Gastrocnemius medialis (tissue), 4 donors: ENCODE results near the gene PTPN3. TPM values are rescaled to one million over a fixed set of nuclear protein-coding genes. Genes with fewer than 3 reads are reported as not detected.

Experiments used
- ATAC-seq, 2 donors: fragments of 150-250 bp; one replicate each; pipeline ENCODE4 v1.9.1; 2016
- DNase-seq, 2 donors: peaks; one replicate each; pipeline ENCODE4 v3.0.0-alpha.2; 2019
- H3K27ac ChIP-seq, 4 donors: fragments of 200-600 bp; sonication (generic); 1 replicate in 1 of 4; 2 replicates in 3 of 4; pipeline ENCODE4 v1.5.1; 2016 to 2018; ENCODE audit warnings: mild to moderate bottlenecking in 2 of 4, moderate library complexity in 1 of 4
- H3K27me3 ChIP-seq, 3 donors: fragments of 200-600 bp; sonication (generic) in 2 of 3; 1 replicate in 1 of 3; 2 replicates in 2 of 3; pipeline versions ENCODE4 v1.5.1 to v1.6.0; 2016 to 2019; ENCODE audit warnings: mild to moderate bottlenecking in 1 of 3, moderate library complexity in 1 of 3
- H3K36me3 ChIP-seq, 2 donors: fragments of 200-600 bp; sonication (generic) in 1 of 2; one replicate each; pipeline ENCODE4 v1.5.1; 2017 to 2018
- H3K4me1 ChIP-seq, 2 donors: fragments of 200-600 bp; sonication (generic) in 1 of 2; one replicate each; pipeline ENCODE4 v1.5.1; 2016 to 2017; ENCODE audit warnings: mild to moderate bottlenecking in 2 of 2
- H3K4me3 ChIP-seq, 4 donors: fragments of 200-600 bp; sonication (generic) in 3 of 4; 1 replicate in 1 of 4; 2 replicates in 3 of 4; pipeline ENCODE4 v1.5.1; 2016 to 2019; ENCODE audit warnings: mild to moderate bottlenecking in 2 of 4
- H3K9me3 ChIP-seq, 3 donors: fragments of 200-600 bp; sonication (generic) in 2 of 3; 1 replicate in 1 of 3; 2 replicates in 2 of 3; pipeline ENCODE4 v1.5.1; 2016 to 2019
- POLR2A ChIP-seq, 2 donors: fragments of 450-650 bp; IDR thresholded peaks; one replicate each; pipeline ENCODE4 v1.6.1; 2017; ENCODE audit warnings: antibody characterized with exemption in 2 of 2, mild to moderate bottlenecking in 2 of 2, moderate library complexity in 2 of 2
- in situ Hi-C, 4 donors: fragments of 200-750 bp; cut with MboI; loops; one replicate each; pipeline versions ENCODE4 v1.15.0 to v1.8.0; 2017; ENCODE audit warnings: low sequenced_read_pairs in 4 of 4
- intact Hi-C: fragments of 100-400 bp; cut with DNase I; formaldehyde crosslinking; loops from one replicate; pipeline ENCODE4 v1.15.1; 2023; ENCODE audit warnings: low total_unique reads
- total RNA-seq, 4 donors: library from RNA; depleted of rRNA; stranded (reverse); fragments of >200 nt; gene quantifications; one replicate each; pipeline versions ENCODE4 v1.1.0 to v1.2.3, GENCODE V29; 2016
- TF ChIP-seq, protein P1 (sequence below), 5 experiments: fragments of 450-650 bp in 3 of 5; fragments of 200-600 bp in 2 of 5; sonication (generic) in 2 of 5; IDR thresholded peaks in 4 of 5; conservative IDR thresholded peaks in 1 of 5; 1 replicate in 4 of 5; 2 replicates in 1 of 5; pipeline ENCODE4 v1.5.1; 2016 to 2019; ENCODE audit warnings: antibody characterized with exemption in 5 of 5, mild to moderate bottlenecking in 3 of 5, moderate library complexity in 3 of 5

The PTPN3 gene
- total RNA-seq, 4 donors from 2014 or later: 15.6 to 305 (median 82.2) TPM

DNA sequence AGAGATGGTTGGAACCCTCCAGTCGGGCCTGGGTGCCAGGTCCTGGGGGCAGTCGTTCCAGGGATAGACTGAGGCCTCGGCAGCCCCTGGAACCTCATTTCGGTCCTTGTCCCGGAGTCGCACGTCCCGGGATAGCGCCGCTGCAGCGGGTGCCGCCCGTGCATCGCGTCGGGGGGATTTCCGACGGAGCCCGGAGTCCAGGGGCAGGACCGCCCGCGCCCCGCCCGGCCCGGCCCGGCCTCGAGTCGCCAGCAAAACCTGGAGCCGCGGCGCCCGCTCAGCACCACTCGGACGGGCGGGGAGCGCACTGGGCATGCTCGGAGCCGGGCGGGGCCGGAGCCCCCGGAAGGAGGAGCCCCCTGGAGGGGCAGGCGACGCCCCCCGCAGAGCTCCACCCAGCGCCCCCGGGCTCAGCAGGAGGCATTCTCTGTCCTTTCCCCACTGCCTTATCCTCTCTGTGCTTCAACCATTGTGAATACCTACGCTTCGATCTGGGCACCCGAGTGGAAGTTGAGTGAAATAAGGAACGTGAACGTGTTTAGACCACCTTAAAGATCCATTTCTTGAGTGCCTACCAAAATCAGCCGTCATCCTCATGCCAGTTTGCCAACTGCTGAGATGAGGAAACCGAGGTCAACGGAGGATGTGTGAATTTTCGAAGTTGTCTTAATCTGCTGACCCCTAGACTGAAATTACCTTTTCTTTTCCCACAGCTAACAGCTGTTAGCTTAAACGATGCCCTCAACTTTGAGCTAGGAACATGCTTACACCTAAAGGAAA lies 1.7 kb upstream of the PTPN3 start:
- Histone ChIP-seq H3K4me1 (peaks cover 8 to 23% of the 10 kb centered on the region in 2 donors), H3K4me3 (peak overlapping the region; percentile 45 to 48 (median 46)), H3K36me3 (no peaks in the 10 kb centered on the region), H3K27me3 (peaks cover 0 to 2% (median 0%) of the 10 kb centered on the region in 3 donors), H3K9me3 (no peaks in the 10 kb centered on the region), H3K27ac (peak overlapping the region; percentile 33 to 81 (median 72))
- DNase-seq (peak; percentile 26 to 41), ATAC-seq (peak; percentile 20 to 40)
- intact Hi-C loops: no loop called here
- in situ Hi-C loops: no loop called here
- peak in 1 of 2 donors; percentile 37 for TF ChIP-seq POLR2A (IDR thresholded peaks at IDR 0.05)
- TF ChIP-seq, protein P1, sequence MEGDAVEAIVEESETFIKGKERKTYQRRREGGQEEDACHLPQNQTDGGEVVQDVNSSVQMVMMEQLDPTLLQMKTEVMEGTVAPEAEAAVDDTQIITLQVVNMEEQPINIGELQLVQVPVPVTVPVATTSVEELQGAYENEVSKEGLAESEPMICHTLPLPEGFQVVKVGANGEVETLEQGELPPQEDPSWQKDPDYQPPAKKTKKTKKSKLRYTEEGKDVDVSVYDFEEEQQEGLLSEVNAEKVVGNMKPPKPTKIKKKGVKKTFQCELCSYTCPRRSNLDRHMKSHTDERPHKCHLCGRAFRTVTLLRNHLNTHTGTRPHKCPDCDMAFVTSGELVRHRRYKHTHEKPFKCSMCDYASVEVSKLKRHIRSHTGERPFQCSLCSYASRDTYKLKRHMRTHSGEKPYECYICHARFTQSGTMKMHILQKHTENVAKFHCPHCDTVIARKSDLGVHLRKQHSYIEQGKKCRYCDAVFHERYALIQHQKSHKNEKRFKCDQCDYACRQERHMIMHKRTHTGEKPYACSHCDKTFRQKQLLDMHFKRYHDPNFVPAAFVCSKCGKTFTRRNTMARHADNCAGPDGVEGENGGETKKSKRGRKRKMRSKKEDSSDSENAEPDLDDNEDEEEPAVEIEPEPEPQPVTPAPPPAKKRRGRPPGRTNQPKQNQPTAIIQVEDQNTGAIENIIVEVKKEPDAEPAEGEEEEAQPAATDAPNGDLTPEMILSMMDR (IDR thresholded peaks at IDR 0.05 in 4 of 5, conservative IDR thresholded peaks at IDR 0.05 in 1 of 5): no peak

DNA sequence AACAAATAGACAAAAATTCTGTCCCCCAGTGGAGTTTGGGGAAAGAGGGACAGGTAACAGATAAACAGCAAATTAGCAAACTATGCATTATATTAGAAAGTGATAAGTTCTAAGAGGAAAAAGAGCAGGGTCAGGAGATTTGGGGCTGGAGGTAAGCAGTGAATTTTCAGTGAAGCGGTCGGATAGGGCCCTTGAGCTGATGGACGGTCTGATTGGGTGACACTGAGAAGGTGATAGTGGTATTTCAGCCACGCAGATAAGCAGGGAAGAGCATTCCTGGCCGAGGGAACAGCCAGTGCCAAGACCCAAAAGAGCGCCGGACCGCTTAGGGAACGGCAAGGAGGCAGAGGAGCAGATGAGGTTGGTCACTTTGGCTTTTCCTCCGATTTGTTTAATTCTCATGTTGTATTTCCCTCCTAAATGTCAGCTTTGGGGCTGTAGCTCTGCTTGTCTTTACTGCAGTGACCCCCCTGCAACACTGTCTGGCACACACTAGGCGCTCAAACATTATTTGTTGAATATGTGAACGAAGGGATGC lies 1.1 kb upstream of the PTPN3 start:
- peaks cover 8 to 23% of the 10 kb centered on the region in 2 donors for H3K4me1 ChIP-seq
- no peak for ATAC-seq
- TF ChIP-seq, protein P1 (IDR thresholded peaks at IDR 0.05 in 4 of 5, conservative IDR thresholded peaks at IDR 0.05 in 1 of 5): no peak
- TF ChIP-seq POLR2A (IDR thresholded peaks at IDR 0.05): no peak
- peaks cover 0 to 2% (median 0%) of the 10 kb centered on the region in 3 donors for H3K27me3 ChIP-seq
- no peak for DNase-seq
- no peaks in the 10 kb centered on the region for H3K36me3 ChIP-seq
- in situ Hi-C loops: no loop called here
- no peaks in the 10 kb centered on the region for H3K9me3 ChIP-seq
- H3K4me3 ChIP-seq: peak overlapping the region; percentile 45 to 48 (median 46)
- intact Hi-C loops: no loop called here
- peak overlapping the region in 3 of 4 donors; percentile 71 to 81 (median 72) for H3K27ac ChIP-seq

GRCh38 chr9:109497226-109498153 lies 617 bp downstream of the PTPN3 start:
- H3K4me1 ChIP-seq: peaks cover 8 to 26% of the 10 kb centered on the region in 2 donors
- H3K27me3 ChIP-seq: peaks cover 0 to 2% (median 0%) of the 10 kb centered on the region in 3 donors
- intact Hi-C loops (no loop called here), in situ Hi-C loops (no loop called here)
- H3K27ac ChIP-seq: peak overlapping the region; percentile 75 to 87 (median 84)
- no peak for TF ChIP-seq POLR2A (IDR thresholded peaks at IDR 0.05)
- TF ChIP-seq, protein P1 (IDR thresholded peaks at IDR 0.05 in 4 of 5, conservative IDR thresholded peaks at IDR 0.05 in 1 of 5): no peak
- ATAC-seq: peak; percentile 65 to 75
- DNase-seq: peak; percentile 28 to 70
- H3K4me3 ChIP-seq: peak overlapping the region; percentile 41 to 65 (median 60)
- no peaks in the 10 kb centered on the region for H3K9me3 ChIP-seq
- no peaks in the 10 kb centered on the region for H3K36me3 ChIP-seq

- in situ Hi-C loops: no loop called here
- intact Hi-C loops: no loop called here
- Histone ChIP-seq H3K9me3 (no peaks in the 10 kb centered on the region), H3K27me3 (peaks cover 0 to 2% (median 0%) of the 10 kb centered on the region in 3 donors), H3K27ac (peak overlapping the region; percentile 75 to 87 (median 84)), H3K36me3 (no peaks in the 10 kb centered on the region), H3K4me3 (peak overlapping the region; percentile 41 to 65 (median 60)), H3K4me1 (peaks cover 8 to 26% of the 10 kb centered on the region in 2 donors)
- no peak for DNase-seq
- no peak for TF ChIP-seq POLR2A (IDR thresholded peaks at IDR 0.05)
- TF ChIP-seq, protein P1 (IDR thresholded peaks at IDR 0.05 in 4 of 5, conservative IDR thresholded peaks at IDR 0.05 in 1 of 5): no peak
- ATAC-seq: no peak
These were observed 1.3 kb downstream of the PTPN3 start for GRCh38 chr9:109496841-109497225.
